Astrocyte (in vitro differentiated cells and primary cell): ENCODE results near the gene PGP. TPM values are rescaled to one million over a fixed set of nuclear protein-coding genes. Genes with fewer than 3 reads are reported as not detected.

ENCODE experiments used
- DNase-seq: peaks from one replicate; pipeline ENCODE4 v3.0.0-alpha.2; 2010; ENCODE audit warnings: low read depth
- FAIRE-seq: peaks from 2 replicates; lab custom pipeline; 2011; peaks lifted over from hg19 to GRCh38; lab: Jason Lieb, UNC
- H2AFZ ChIP-seq: 2 replicates; pipeline ENCODE4 v1.6.0; 2012; ENCODE audit warnings: low read depth, low read length, inconsistent platforms
- H3K27ac ChIP-seq: 2 replicates; pipeline ENCODE4 v1.5.1; 2011; ENCODE audit warnings: low read depth, low read length, inconsistent platforms
- H3K27me3 ChIP-seq: 2 replicates; pipeline ENCODE4 v1.6.0; 2011; ENCODE audit warnings: low read length, inconsistent platforms; ENCODE audit not compliant: insufficient read depth
- H3K36me3 ChIP-seq: 2 replicates; pipeline ENCODE4 v1.5.1; 2011; ENCODE audit warnings: low read length, inconsistent platforms; ENCODE audit not compliant: insufficient read depth
- H3K4me1 ChIP-seq: 2 replicates; pipeline ENCODE4 v1.5.1; 2011; ENCODE audit warnings: low read length, inconsistent platforms; ENCODE audit not compliant: insufficient read depth
- H3K4me2 ChIP-seq: 2 replicates; pipeline ENCODE4 v1.6.0; 2012; ENCODE audit warnings: low read length, inconsistent platforms
- H3K4me3 ChIP-seq: 2 replicates; pipeline ENCODE4 v1.5.1; 2011; ENCODE audit warnings: low read depth, mild to moderate bottlenecking, low read length, inconsistent platforms; ENCODE audit not compliant: insufficient read depth
- H3K79me2 ChIP-seq: 2 replicates; pipeline ENCODE4 v1.6.0; 2012; ENCODE audit warnings: mild to moderate bottlenecking, low read length, inconsistent platforms; ENCODE audit not compliant: insufficient read depth
- H3K9ac ChIP-seq: 2 replicates; pipeline ENCODE4 v1.6.0; 2012; ENCODE audit warnings: mild to moderate bottlenecking, low read length, inconsistent platforms
- H3K9me3 ChIP-seq: 2 replicates; pipeline ENCODE4 v1.5.1; 2012; ENCODE audit warnings: low read depth, mild to moderate bottlenecking, low read length, inconsistent platforms; ENCODE audit not compliant: insufficient read depth
- H4K20me1 ChIP-seq: 2 replicates; pipeline ENCODE4 v1.6.0; 2012; ENCODE audit warnings: low read length, inconsistent platforms; ENCODE audit not compliant: insufficient read depth
- H3K27ac Mint-ChIP-seq: one replicate; pipeline ENCODE4 v1.8.0; 2021; ENCODE audit warnings: mild to moderate bottlenecking, mixed read lengths; ENCODE audit not compliant: unreplicated experiment
- H3K27me3 Mint-ChIP-seq: one replicate; pipeline ENCODE4 v1.8.0; 2021; ENCODE audit warnings: low read depth, mixed read lengths; ENCODE audit not compliant: unreplicated experiment
- H3K36me3 Mint-ChIP-seq: one replicate; pipeline ENCODE4 v1.8.0; 2021; ENCODE audit warnings: low read depth, mixed read lengths; ENCODE audit not compliant: unreplicated experiment
- H3K4me1 Mint-ChIP-seq: one replicate; pipeline ENCODE4 v1.8.0; 2021; ENCODE audit warnings: low read depth, mixed read lengths; ENCODE audit not compliant: unreplicated experiment
- H3K4me3 Mint-ChIP-seq: one replicate; pipeline ENCODE4 v1.8.0; 2021; ENCODE audit warnings: mild to moderate bottlenecking, moderate library complexity, mixed read lengths; ENCODE audit not compliant: unreplicated experiment
- H3K9me3 Mint-ChIP-seq: one replicate; pipeline ENCODE4 v1.8.0; 2021; ENCODE audit warnings: mild to moderate bottlenecking, mixed read lengths; ENCODE audit not compliant: unreplicated experiment
- EZH2 ChIP-seq: IDR thresholded peaks from 2 replicates; pipeline ENCODE4 v1.6.1; 2012; ENCODE audit warnings: mild to moderate bottlenecking, low read length, inconsistent platforms; ENCODE audit not compliant: insufficient read depth
- total RNA-seq: library from RNA; stranded (reverse); gene quantifications from 2 replicates; pipeline ENCODE4 v1.2.1, GENCODE V29; 2021
- TF ChIP-seq, protein P1 (sequence below): IDR thresholded peaks from 2 replicates; pipeline ENCODE4 v1.5.1; 2011; ENCODE audit warnings: low read depth, mild to moderate bottlenecking, inconsistent platforms, low read length, moderate library complexity; ENCODE audit not compliant: insufficient read depth

Gene PGP
- total RNA-seq, 1 donor from 2014 or later: 21.1 TPM

DNA sequence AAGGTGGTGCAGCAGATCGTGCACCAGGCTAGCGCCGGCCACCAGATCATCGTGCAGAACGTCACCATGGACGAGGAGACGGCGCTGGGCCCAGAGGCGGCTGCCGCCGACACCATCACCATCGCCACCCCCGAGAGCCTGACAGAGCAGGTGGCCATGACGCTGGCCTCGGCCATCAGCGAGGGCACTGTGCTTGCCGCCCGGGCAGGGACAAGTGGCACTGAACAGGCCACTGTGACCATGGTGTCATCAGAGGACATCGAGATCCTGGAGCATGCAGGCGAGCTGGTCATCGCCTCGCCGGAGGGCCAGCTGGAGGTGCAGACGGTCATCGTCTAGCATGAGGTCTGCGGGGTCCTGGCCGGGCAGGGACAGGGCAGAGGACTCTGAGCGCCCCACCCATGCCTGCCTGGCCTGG, 20.6 kb upstream of the PGP start:
- Mint-ChIP-seq H3K36me3 (peaks cover 3% of the 10 kb centered on the region), H3K9me3 (no peaks in the 10 kb centered on the region), H3K4me1 (no peaks in the 10 kb centered on the region), H3K27me3 (no peaks in the 10 kb centered on the region), H3K4me3 (no peak overlapping the region), H3K27ac (no peak overlapping the region)
- Histone ChIP-seq H3K36me3 (peaks cover 4% of the 10 kb centered on the region), H3K27ac (no peak overlapping the region), H2AFZ (no peak overlapping the region), H3K79me2 (no peaks in the 10 kb centered on the region), H3K4me3 (no peak overlapping the region), H3K4me2 (no peak overlapping the region), H4K20me1 (peaks cover 39% of the 10 kb centered on the region), H3K9ac (no peak overlapping the region), H3K4me1 (peaks cover 10% of the 10 kb centered on the region), H3K9me3 (no peaks in the 10 kb centered on the region), H3K27me3 (peaks cover 4% of the 10 kb centered on the region)
- FAIRE-seq (no peak), DNase-seq (no peak)
- TF ChIP-seq, protein P1, sequence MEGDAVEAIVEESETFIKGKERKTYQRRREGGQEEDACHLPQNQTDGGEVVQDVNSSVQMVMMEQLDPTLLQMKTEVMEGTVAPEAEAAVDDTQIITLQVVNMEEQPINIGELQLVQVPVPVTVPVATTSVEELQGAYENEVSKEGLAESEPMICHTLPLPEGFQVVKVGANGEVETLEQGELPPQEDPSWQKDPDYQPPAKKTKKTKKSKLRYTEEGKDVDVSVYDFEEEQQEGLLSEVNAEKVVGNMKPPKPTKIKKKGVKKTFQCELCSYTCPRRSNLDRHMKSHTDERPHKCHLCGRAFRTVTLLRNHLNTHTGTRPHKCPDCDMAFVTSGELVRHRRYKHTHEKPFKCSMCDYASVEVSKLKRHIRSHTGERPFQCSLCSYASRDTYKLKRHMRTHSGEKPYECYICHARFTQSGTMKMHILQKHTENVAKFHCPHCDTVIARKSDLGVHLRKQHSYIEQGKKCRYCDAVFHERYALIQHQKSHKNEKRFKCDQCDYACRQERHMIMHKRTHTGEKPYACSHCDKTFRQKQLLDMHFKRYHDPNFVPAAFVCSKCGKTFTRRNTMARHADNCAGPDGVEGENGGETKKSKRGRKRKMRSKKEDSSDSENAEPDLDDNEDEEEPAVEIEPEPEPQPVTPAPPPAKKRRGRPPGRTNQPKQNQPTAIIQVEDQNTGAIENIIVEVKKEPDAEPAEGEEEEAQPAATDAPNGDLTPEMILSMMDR: no peak
- no peak for TF ChIP-seq EZH2

DNA sequence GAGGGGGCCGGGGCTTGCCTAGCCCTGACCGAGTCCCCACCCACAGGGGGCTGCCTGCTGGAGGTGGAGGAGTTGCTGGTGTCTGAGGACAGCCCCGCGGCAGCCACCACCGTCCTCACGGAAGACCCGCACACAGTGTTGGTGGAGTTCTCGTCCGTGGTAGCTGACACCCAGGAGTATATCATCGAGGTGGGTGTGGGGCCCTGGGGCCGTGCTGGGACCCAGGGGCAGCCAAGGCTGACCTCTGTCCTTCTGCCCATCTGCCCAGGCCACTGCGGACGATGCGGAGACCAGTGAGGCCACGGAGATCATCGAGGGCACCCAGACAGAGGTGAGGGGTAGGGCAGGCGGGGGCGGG, 20.2 kb upstream of the PGP start:
- H2AFZ ChIP-seq: no peak overlapping the region
- no peak overlapping the region for H3K4me3 ChIP-seq
- H3K36me3 ChIP-seq: peaks cover 4% of the 10 kb centered on the region
- DNase-seq: no peak
- no peak overlapping the region for H3K4me2 ChIP-seq
- no peak overlapping the region for H3K27ac ChIP-seq
- H3K9ac ChIP-seq: no peak overlapping the region
- no peak for TF ChIP-seq EZH2
- TF ChIP-seq, protein P1: no peak
- H3K27ac Mint-ChIP-seq: no peak overlapping the region
- no peaks in the 10 kb centered on the region for H3K27me3 Mint-ChIP-seq
- H3K36me3 Mint-ChIP-seq: peaks cover 6% of the 10 kb centered on the region
- peaks cover 10% of the 10 kb centered on the region for H3K4me1 ChIP-seq
- H3K4me3 Mint-ChIP-seq: no peak overlapping the region
- H3K27me3 ChIP-seq: peaks cover 4% of the 10 kb centered on the region
- no peaks in the 10 kb centered on the region for H3K79me2 ChIP-seq
- H4K20me1 ChIP-seq: peaks cover 42% of the 10 kb centered on the region
- no peaks in the 10 kb centered on the region for H3K9me3 Mint-ChIP-seq
- H3K4me1 Mint-ChIP-seq: no peaks in the 10 kb centered on the region
- no peaks in the 10 kb centered on the region for H3K9me3 ChIP-seq
- no peak for FAIRE-seq

DNA sequence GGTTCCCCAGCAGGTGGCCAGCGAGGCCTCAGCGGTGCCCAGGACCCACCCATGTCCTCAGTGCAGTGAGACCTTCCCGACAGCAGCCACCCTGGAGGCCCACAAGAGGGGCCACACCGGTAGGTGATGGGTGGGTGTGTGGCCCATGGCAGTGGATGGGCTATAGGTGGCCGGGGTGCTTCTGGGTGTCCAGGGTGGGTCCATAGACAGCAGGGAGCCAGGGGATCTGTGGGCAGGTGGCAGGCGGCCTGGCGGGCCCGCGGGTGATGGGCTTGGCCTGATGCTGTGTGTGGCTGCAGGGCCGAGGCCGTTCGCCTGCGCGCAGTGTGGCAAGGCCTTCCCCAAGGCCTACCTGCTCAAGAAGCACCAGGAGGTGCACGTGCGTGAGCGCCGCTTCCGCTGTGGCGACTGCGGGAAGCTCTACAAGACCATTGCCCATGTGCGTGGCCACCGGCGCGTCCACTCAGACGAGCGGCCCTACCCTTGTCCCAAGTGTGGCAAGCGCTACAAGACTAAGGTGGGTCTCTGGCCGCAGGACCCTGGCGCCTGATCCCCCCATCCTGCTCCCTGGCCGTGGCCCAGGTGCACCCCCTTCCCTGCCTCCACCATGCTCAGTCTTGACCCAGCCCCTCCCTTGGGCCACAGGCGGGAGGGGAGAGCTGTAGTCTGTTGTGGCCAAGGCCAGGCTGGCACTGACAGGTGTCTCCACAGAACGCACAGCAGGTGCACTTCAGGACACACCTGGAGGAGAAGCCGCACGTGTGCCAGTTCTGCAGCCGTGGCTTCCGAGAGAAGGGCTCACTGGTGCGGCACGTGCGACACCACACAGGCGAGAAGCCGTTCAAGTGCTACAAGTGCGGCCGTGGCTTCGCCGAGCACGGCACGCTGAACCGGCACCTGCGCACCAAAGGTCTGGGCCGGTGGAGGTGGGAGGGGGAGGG, 19.5 kb upstream of the PGP start:
- H3K36me3 ChIP-seq: peaks cover 4% of the 10 kb centered on the region
- H3K9ac ChIP-seq: no peak overlapping the region
- peaks cover 4% of the 10 kb centered on the region for H3K27me3 ChIP-seq
- H3K4me2 ChIP-seq: no peak overlapping the region
- no peaks in the 10 kb centered on the region for H3K9me3 ChIP-seq
- Mint-ChIP-seq H3K27ac (no peak overlapping the region), H3K27me3 (no peaks in the 10 kb centered on the region), H3K9me3 (no peaks in the 10 kb centered on the region), H3K4me1 (no peaks in the 10 kb centered on the region), H3K36me3 (peaks cover 2% of the 10 kb centered on the region), H3K4me3 (no peak overlapping the region)
- H3K4me1 ChIP-seq: peaks cover 10% of the 10 kb centered on the region
- no peak for DNase-seq
- no peak overlapping the region for H3K4me3 ChIP-seq
- H4K20me1 ChIP-seq: peaks cover 44% of the 10 kb centered on the region
- no peak overlapping the region for H3K27ac ChIP-seq
- FAIRE-seq: no peak
- H3K79me2 ChIP-seq: peaks cover 2% of the 10 kb centered on the region
- no peak overlapping the region for H2AFZ ChIP-seq
- TF ChIP-seq EZH2: no peak
- TF ChIP-seq, protein P1: no peak
